T-helper 2 cell treated with Interferon-gamma antibody and Interleukin-4, amounts not matched to agents 100 ng/mL and 5 ng/mL, for 36 hours (primary cell): Measurements from ENCODE around the gene SNX8. TPM values are rescaled to one million over a fixed set of nuclear protein-coding genes. Genes with fewer than 3 reads are reported as not detected.

ENCODE experiments used
- intact Hi-C: fragments of 100-400 bp; cut with micrococcal nuclease; formaldehyde crosslinking; loops from one replicate; pipeline ENCODE4 v1.15.1; 2023
- total RNA-seq: library from RNA; stranded (reverse); gene quantifications from 2 replicates; pipeline ENCODE4 v1.2.3, GENCODE V29; 2022

SNX8 gene
- total RNA-seq, 1 donor from 2014 or later = 24.0 TPM

DNA sequence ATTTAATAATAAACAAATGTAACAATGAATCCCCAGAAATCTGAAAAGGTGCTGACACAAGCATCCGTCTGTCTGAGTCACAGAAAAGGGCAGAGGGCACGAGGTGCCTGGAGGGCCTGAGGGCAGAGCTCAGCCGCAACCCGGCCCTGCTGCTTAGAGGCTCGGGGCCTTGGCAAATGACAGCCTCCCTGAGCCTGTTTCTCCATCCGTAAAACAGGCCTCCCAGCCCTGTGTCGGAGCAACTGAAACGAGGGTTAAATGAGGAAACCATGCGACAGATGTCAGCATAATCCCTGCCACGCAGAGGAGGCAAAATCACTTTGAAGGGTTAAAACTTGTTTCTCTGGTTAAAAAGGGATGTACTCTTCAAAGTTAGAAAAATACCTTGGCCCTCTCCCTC is 47.3 kb downstream of the SNX8 start:
- intact Hi-C loops = no loop called here

DNA sequence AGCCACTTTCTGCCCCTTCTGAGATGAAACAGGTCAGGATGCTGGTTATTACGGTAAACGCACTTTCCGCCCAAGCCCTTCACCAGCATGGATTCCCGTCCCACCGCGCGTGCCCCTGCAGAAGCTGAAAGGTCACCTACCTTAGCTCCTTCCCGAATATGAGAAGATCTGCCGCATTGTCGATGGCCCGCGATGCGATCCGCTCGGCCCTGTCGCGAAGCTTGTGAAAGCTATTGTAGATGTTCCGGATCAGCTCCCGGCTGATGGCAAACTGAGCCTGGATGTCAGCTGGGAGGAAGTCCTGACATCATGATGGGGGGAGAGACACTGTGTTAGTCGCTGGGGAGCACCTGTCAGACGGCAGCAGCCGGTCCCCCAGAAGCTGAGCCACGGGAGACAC is 50.1 kb downstream of the SNX8 start:
- intact Hi-C loops = no loop called here

DNA sequence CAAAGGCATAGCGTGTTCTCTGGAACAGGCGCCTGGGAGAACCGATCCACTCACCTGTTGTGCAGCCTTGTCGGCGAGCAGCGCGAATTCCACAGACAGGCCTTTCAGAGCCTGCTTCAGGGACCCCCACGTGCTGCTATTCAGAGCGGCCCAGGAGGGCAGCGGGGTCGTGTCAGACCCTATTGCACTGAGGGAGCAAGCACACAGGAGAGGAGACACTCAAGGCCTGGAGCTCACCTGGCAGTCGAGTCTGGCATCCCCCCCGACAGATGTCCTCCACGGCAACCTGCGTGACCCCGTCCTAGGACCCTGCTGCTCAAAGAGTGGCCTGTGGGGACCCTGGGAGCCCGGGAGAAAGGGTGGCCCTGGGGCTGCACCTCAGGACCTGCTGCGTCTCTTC is 51.1 kb downstream of the SNX8 start:
- intact Hi-C loops = no loop called here

DNA sequence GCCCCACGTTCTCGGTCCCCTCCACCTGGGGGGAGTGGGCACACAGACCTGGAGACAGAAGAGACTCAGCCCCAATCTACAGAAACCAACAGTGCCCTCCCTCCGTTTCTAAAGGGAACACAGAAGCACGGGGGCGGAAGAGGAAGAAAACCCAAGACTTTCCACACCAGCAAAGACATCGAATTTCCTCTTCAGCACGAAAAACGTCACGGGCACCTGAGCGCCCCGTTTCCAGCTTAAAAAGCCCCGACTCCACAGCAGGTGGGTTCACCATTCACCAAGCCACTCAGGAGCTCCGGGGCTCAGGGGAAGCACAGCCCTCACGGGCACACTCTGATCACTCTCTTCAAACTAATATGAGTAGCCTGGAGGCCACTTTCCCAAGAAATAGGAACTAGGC is 52.6 kb downstream of the SNX8 start:
- intact Hi-C loops = no loop called here

DNA sequence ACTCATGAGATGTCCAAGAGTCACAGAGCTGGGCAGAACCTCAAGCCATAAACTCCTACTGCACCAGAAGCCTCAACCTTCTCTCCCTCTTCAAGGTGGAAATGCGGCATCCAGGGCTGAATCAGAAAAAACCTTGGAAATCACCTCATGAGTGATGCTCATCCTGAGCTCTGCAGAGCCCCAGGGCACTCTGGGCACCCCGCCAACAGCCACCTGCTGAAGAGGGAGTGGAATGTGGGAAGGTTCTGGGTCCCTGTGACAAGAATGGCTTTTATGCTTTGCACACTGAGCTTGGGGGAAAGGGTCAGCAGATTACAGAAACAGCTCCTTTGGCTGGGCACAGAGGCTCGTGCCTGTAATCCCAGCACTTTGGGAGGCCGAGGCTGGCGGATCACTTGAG is 53.4 kb downstream of the SNX8 start:
- intact Hi-C loops = no loop called here

GRCh38 chr7:2259480-2259879 is 54.8 kb downstream of the SNX8 start:
- intact Hi-C loops = no loop called here

DNA sequence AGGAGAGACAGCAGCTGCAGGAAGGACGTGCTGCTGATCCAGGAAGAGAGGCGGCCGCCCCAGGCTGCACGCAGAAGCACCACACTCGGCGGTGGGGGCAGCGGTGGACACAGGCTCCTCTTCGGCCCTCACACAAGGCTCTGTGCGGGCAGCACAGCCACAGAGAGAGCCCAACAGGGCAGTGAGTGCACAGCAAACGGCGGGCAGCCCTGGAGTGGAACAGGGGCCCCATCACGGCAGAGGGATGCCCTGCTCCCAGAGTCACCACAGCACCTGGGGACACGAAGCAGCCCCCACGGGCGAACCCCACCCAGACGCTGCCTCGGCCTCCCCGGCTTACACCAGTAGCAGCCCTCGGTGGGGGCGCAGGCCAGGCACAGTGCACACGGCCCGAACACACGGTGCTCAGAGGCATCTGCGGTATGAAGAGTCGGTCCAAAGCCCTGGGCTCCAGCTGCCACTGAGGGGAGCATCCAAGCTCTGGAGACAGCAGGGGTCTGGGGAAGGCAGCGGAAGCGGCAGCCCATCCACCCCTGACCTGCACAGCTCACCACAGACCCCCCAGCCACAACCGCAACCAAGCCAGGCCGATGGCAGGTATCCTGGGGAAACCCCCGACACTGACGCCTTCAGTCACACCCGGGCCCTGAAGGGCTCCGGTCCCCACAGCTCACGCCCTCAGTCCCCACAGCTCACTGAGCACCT is 55.4 kb downstream of the SNX8 start:
- intact Hi-C loops = no loop called here

GRCh38 chr7:2257651-2258050 is 56.6 kb downstream of the SNX8 start:
- intact Hi-C loops = no loop called here

DNA sequence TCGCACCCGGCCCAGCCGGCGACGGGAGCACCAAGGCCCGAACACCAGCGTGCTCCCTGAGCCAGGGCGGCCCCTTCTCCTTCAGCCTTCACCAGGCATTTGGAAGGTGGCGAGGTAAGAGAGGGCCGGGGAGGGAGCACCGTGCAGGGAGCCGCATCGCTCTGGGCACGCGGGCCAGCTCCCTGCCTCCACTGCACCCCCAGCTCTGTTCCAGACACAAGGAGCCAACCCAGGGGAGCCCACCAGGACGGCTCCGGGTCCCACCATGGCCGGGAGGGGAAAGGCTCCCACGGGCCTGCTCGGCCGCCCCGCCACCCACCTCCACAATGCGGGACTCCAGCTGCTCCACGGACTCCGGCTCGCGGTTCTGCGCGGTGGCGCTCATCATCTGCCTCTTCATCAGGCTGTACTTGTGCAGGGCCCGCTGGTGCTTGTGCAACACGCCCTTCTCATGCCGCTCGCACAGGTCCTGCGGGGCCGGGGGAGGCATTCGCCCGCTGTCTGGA is 57.1 kb downstream of the SNX8 start:
- intact Hi-C loops = no loop called here

GRCh38 chr7:2256306-2257045 is 57.8 kb downstream of the SNX8 start:
- intact Hi-C loops = no loop called here

DNA sequence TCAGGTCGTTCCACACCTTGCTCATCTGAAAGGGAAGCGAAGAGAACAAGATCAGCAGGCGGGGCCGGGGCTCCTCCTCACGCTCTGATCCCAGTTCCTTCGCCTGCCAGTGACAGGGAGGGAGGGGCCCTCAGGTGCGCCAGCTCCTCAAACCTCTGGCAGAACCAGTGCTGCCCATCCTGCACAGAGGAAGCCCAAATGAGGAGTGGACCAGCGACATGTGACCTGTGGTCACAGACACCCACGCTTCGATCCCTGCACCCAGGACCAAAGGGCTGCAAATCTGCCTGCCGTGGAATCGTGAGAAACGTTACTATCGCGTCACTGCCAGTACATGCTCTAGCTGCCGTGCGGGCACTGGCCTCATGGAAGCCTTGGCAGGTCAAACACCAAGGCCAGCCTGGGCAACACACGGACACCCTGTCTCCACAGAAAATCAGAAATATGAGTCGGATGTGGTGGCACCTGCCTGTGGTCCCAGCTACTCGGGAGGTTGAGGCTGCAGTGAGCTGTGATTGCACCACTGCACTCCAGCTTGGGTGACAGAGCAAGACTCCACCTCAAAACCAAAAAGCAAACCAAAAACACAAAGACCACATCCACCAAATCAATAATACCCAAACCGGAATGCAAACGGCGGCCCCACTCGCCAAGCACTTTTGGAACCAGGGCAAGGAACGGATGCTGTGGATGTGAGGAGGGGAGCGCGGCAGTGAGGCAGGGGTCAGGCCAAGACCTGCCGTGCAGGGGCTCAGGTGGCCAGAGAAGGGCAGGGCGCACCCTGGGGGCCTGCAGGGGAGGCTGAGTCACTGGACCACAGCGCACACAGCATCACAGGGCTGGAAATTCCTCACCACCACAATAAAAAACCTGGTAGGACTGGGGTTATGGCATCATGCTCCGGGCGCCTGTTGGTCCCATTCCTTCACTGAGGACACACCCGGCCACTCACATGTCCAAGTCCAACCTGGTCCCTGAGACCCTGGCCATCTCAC is 58.8 kb downstream of the SNX8 start:
- intact Hi-C loops = no loop called here

DNA sequence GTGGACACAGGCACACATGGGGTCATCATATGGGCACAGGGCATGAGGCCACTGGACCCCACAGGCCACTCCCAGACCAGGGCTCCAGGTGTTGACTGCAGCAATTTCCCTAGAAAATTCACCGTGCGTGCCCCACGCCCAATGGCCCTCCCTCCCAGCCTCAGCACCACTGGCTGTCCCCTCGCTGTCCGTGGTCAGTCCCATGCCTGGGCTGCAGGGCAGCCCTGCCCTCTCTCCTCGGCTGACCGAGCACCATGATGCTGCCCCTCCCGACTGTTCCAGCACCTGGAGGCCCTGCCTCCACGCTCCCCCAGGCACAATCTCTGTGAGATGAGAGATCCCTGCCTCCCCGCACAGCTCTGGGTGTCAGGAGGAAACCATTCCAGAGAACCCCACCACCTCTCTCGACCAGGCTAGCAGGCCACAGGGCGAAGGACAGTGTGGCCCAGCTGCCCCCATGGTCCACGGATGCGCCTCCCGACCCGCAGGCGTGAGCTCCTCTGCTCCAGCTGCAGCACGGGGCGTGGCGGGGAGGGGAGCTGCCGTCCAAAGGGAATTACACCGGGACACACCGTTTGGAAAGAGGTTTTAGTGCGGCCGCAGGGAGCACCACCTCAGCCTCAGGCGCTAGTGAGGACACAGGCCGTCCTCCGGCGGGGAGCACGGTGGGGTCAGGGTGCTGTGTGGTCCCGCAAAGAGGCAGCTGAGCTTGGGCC is 59.7 kb downstream of the SNX8 start:
- intact Hi-C loops = no loop called here

- intact Hi-C loops = no loop called here
Measured at GRCh38 chr7:2253525-2254244, 60.6 kb downstream of the SNX8 start.

DNA sequence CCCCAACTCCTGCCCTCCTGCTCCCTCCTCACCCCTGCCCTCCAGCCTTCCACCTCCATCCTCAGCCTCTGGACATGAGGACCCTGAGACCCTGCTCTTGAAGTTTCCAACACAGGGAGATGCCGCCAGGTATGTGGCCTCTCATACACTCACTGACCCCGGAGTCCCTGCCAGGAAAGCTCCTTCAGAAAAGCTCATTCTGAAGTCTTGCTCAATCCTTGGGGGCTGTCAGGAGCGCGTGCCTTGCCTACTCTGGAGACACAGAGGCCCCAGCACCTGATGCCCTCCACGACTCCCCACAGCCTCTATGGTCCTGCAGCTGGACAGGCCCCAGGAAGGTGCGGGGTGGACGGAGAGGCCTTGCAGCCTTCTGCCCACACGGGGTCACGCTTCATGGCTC is 61.2 kb downstream of the SNX8 start:
- intact Hi-C loops = no loop called here

- intact Hi-C loops = no loop called here
Measured at GRCh38 chr7:2251841-2252771, 62.1 kb downstream of the SNX8 start.

DNA sequence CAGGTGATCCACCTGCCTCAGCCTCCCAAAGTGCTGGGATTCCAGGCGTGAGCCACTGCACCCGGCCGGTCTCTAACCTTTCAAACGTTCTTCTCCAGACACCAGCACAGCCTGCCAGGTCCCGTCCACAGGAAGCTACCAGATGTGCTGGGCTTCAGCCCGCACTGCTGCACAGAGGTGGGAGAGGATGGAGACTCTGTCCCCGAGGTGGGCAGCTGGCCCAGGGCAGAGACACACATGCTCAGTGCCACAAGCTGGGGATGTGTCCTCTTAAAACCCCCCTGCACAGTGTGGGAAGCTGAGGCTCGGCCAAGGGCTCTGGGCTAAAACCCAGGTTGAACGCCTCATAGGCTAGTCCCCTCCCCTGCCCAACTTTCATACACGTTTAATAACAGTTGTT is 62.9 kb downstream of the SNX8 start:
- intact Hi-C loops = no loop called here

DNA sequence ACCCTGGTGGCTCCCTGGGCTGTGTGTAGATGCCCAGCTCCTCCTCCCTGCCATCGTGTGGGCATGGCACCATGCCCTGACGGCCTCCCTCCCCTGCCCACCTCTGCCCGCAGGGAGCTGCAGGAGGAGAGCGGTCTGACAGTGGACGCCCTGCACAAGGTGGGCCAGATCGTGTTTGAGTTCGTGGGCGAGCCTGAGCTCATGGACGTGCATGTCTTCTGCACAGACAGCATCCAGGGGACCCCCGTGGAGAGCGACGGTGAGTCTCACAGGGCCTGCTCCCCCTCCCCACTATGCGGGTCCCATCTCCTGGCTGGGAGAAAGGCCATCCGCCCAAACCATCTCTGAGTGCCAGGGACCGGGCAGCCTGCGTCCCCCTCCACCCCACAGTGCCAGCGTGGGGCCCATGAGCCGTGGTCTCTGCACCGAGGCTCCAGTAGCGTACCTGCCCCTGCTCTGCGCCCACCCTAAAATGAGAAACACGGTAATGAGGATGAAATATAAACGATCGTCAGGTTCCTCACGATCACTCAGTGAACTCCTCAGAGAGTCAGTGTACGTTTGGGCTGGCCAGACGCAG is 64.4 kb downstream of the SNX8 start:
- intact Hi-C loops = no loop called here

DNA sequence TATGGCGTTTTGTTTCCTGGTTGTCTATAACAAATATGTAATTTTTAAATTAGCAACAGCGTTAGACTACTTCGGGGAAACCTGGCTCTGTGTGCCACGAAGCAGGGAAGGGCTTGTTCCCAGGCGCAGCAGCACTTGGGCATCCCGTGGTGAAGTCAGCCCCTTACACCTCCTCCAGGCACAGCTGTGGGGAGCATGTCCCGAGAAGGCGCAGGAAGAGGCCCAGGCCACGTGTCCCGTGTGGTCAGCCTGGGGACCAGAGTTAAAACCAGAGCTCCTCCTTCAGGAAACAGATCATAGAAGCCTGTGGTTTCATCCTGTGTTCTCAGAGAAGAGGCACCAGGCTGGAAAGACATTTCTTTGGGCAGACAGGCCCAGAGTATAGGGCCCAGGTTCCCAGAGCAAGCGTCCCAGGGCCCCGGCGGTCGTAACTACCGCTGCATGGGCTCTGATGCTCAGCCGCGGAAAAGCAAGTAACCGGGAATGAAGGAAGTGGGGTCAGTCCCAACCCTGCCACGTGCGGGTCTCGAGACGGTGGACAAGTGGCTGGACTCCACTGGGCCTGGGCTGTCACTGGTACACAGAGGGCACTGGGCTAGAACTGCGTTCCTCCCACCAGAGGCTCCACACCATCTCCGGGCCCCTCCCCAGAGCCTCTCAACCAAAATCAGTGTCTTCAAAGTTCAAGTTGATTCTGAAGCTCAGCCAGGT is 65.1 kb downstream of the SNX8 start:
- intact Hi-C loops = no loop called here
